Measurements from ENCODE around the gene AFF3. TPM values are rescaled to one million over a fixed set of nuclear protein-coding genes. Genes with fewer than 3 reads are reported as not detected.

AFF3 gene
- total RNA-seq, 1 experiment from 2014 or later, result not detected

GRCh38 chr2:100186126-100186525 lies 43.7 kb upstream of the AFF3 start:
- Histone ChIP-seq H3K27ac (ENCODE audit: low read depth, low read length, poor library complexity, severe bottlenecking) (no peak overlapping the region), H3K36me3 (ENCODE audit: insufficient read depth, low read length, poor library complexity, severe bottlenecking) (no peaks in the 10 kb centered on the region), H3K27me3 (replicated peaks; ENCODE audit: insufficient read depth, low read depth, low read length, poor library complexity) (peaks cover 20% of the 10 kb centered on the region), H3K4me1 (ENCODE audit: insufficient read depth, low read length, poor library complexity, severe bottlenecking) (no peaks in the 10 kb centered on the region), H3K4me3 (ENCODE audit: low read depth, low read length, poor library complexity, severe bottlenecking) (no peak overlapping the region), H3K9me3 (ENCODE audit: low read depth, low read length, poor library complexity, severe bottlenecking) (no peaks in the 10 kb centered on the region)
- ChIA-PET CTCF (no interaction called here), POLR2A (ENCODE audit: low non-redundant PET) (no interaction called here)
- BruUV-seq (replicated peaks), result no TSS peak
- DNase-seq (ENCODE audit: low spot score), result no peak
- intact Hi-C loops (cut with micrococcal nuclease; ENCODE audit: unreplicated experiment), result no loop called here
- no peak for TF ChIP-seq CTCF (conservative IDR thresholded peaks at IDR 0.05; ENCODE audit: low read depth, low read length)
- TF ChIP-seq EZH2 (IDR thresholded peaks at IDR 0.05; ENCODE audit: borderline replicate concordance, low read depth, low read length, poor library complexity, severe bottlenecking), result no peak

DNA sequence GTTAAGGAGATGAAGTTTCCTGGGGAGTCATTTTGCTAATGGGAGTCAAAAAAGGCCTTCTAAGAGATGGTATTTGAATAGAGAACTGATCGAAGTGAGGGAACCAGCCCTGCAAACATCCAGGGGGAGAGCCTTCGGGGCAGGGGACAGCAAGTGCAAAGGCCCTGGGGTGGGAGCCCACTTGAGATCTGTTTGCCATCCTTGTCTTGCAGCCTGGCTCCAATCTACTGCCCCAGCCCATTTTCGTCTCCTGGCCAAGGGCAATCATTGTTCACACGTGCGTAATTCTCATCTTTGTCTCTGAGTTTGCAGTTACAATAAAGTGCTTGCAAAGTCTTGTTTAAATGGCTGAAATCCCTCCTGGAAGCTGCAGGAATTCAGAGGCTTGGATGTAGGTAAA lies 43.1 kb upstream of the AFF3 start:
- no TSS peak for BruUV-seq (replicated peaks)
- Histone ChIP-seq H3K27ac (ENCODE audit: low read depth, low read length, poor library complexity, severe bottlenecking) (no peak overlapping the region), H3K9me3 (ENCODE audit: low read depth, low read length, poor library complexity, severe bottlenecking) (no peaks in the 10 kb centered on the region), H3K27me3 (replicated peaks; ENCODE audit: insufficient read depth, low read depth, low read length, poor library complexity) (peaks cover 20% of the 10 kb centered on the region), H3K4me3 (ENCODE audit: low read depth, low read length, poor library complexity, severe bottlenecking) (no peak overlapping the region), H3K4me1 (ENCODE audit: insufficient read depth, low read length, poor library complexity, severe bottlenecking) (no peaks in the 10 kb centered on the region), H3K36me3 (ENCODE audit: insufficient read depth, low read length, poor library complexity, severe bottlenecking) (no peaks in the 10 kb centered on the region)
- intact Hi-C loops (cut with micrococcal nuclease; ENCODE audit: unreplicated experiment), result no loop called here
- POLR2A ChIA-PET (ENCODE audit: low non-redundant PET), result no interaction called here
- no peak for DNase-seq (ENCODE audit: low spot score)
- TF ChIP-seq EZH2 (IDR thresholded peaks at IDR 0.05; ENCODE audit: borderline replicate concordance, low read depth, low read length, poor library complexity, severe bottlenecking) (no peak), CTCF (conservative IDR thresholded peaks at IDR 0.05; ENCODE audit: low read depth, low read length) (no peak)
- CTCF ChIA-PET, result no interaction called here

- no peak for TF ChIP-seq CTCF (conservative IDR thresholded peaks at IDR 0.05; ENCODE audit: low read depth, low read length)
- no peak for TF ChIP-seq EZH2 (IDR thresholded peaks at IDR 0.05; ENCODE audit: borderline replicate concordance, low read depth, low read length, poor library complexity, severe bottlenecking)
- Histone ChIP-seq H3K4me1 (ENCODE audit: insufficient read depth, low read length, poor library complexity, severe bottlenecking) (no peaks in the 10 kb centered on the region), H3K27ac (ENCODE audit: low read depth, low read length, poor library complexity, severe bottlenecking) (no peak overlapping the region), H3K4me3 (ENCODE audit: low read depth, low read length, poor library complexity, severe bottlenecking) (no peak overlapping the region), H3K36me3 (ENCODE audit: insufficient read depth, low read length, poor library complexity, severe bottlenecking) (no peaks in the 10 kb centered on the region), H3K9me3 (ENCODE audit: low read depth, low read length, poor library complexity, severe bottlenecking) (no peaks in the 10 kb centered on the region), H3K27me3 (replicated peaks; ENCODE audit: insufficient read depth, low read depth, low read length, poor library complexity) (peaks cover 20% of the 10 kb centered on the region)
- ChIA-PET CTCF (no interaction called here), POLR2A (ENCODE audit: low non-redundant PET) (no interaction called here)
- no peak for DNase-seq (ENCODE audit: low spot score)
- BruUV-seq (replicated peaks), result no TSS peak
- intact Hi-C loops (cut with micrococcal nuclease; ENCODE audit: unreplicated experiment), result no loop called here
Measured at GRCh38 chr2:100185105-100185504, 42.7 kb upstream of the AFF3 start.

Measured in A673 (cell line).